Neural cell (in vitro differentiated cells): ENCODE results near the gene ZCCHC14. TPM values are rescaled to one million over a fixed set of nuclear protein-coding genes. Genes with fewer than 3 reads are reported as not detected.
"Not testable (repeated sequence)": the region's sequence is repeated elsewhere in the genome, so short reads cannot be mapped to it uniquely, and the experiment has no call there.

Experiments used
- H2AFZ ChIP-seq: fragments of 200-600, 300-800 bp; sonication (generic), shearing (Covaris generic); 2 replicates; pipeline ENCODE4 v1.6.0; 2014; ENCODE audit warnings: low read depth, mild to moderate bottlenecking, antibody characterized with exemption, low read length, moderate library complexity
- H3F3A ChIP-seq: fragments of 200-600 bp; shearing (Covaris generic); 2 replicates; pipeline ENCODE4 v1.6.1; 2016; ENCODE audit warnings: mild to moderate bottlenecking, moderate library complexity, mixed read lengths, antibody characterized with exemption, low read length; ENCODE audit not compliant: insufficient read depth, poor library complexity, severe bottlenecking
- H3K27ac ChIP-seq: fragments of 200-600, 300-800 bp; sonication (generic), shearing (Covaris generic); 2 replicates; pipeline ENCODE4 v1.5.1; 2014; ENCODE audit warnings: mild to moderate bottlenecking, low read length, moderate library complexity
- H3K27me3 ChIP-seq: fragments of 300-800, 200-600 bp; sonication (generic), shearing (Covaris generic); 2 replicates; pipeline ENCODE4 v1.6.0; 2014; ENCODE audit warnings: mild to moderate bottlenecking, low read depth, low read length, moderate library complexity; ENCODE audit not compliant: insufficient read depth
- H3K36me3 ChIP-seq: fragments of 300-800, 200-600 bp; sonication (generic), shearing (Covaris generic); 2 replicates; pipeline ENCODE4 v1.5.1; 2014; ENCODE audit warnings: mild to moderate bottlenecking, antibody characterized with exemption, low read length, moderate library complexity; ENCODE audit not compliant: insufficient read depth
- H3K4me2 ChIP-seq: fragments of 300-800, 200-600 bp; sonication (generic), shearing (Covaris generic); 2 replicates; pipeline ENCODE4 v1.6.0; 2014; ENCODE audit warnings: mild to moderate bottlenecking, low read length
- H3K4me3 ChIP-seq: fragments of 300-800, 200-600 bp; sonication (generic), shearing (Covaris generic); 2 replicates; pipeline ENCODE4 v1.5.1; 2014; ENCODE audit warnings: mild to moderate bottlenecking, low read length, moderate library complexity
- H3K79me2 ChIP-seq: fragments of 200-600 bp; shearing (Covaris generic); replicated peaks from 2 replicates; pipeline ENCODE4 v1.6.0; 2014; ENCODE audit warnings: mild to moderate bottlenecking, low read length, moderate library complexity; ENCODE audit not compliant: insufficient read depth
- H3K9ac ChIP-seq: fragments of 300-800, 200-600 bp; sonication (generic), shearing (Covaris generic); 2 replicates; pipeline ENCODE4 v1.6.1; 2016; ENCODE audit warnings: mild to moderate bottlenecking, low read length, mixed read lengths
- H3K9me2 ChIP-seq: fragments of 200-600 bp; shearing (Covaris generic); 2 replicates; pipeline ENCODE4 v1.6.1; 2016; ENCODE audit warnings: mild to moderate bottlenecking, low read length, mixed read lengths; ENCODE audit not compliant: insufficient read depth
- H3K9me3 ChIP-seq: fragments of 200-600, 300-800 bp; sonication (generic), shearing (Covaris generic); 2 replicates; pipeline ENCODE4 v1.6.1; 2016; ENCODE audit warnings: mild to moderate bottlenecking, mixed run types, low read length, moderate library complexity, mixed read lengths
- H4K20me1 ChIP-seq: fragments of 200-600 bp; shearing (Covaris generic); 2 replicates; pipeline ENCODE4 v1.6.1; 2016; ENCODE audit warnings: mild to moderate bottlenecking, mixed run types; ENCODE audit not compliant: insufficient read depth
- EZH2 ChIP-seq: fragments of 200-600, 300-800 bp; shearing (Covaris generic), sonication (generic); IDR thresholded peaks from 2 replicates; pipeline ENCODE4 v1.6.1; 2014; ENCODE audit warnings: antibody characterized with exemption, low read length, borderline replicate concordance, mild to moderate bottlenecking; ENCODE audit not compliant: insufficient read depth, poor library complexity, severe bottlenecking
- RAD21 ChIP-seq: fragments of 450-650 bp; conservative IDR thresholded peaks from 2 replicates; pipeline ENCODE4 v1.6.1; 2014; ENCODE audit warnings: antibody characterized with exemption, mild to moderate bottlenecking, moderate library complexity
- REST ChIP-seq: IDR thresholded peaks from 2 replicates; pipeline ENCODE4 v1.6.1; 2012; ENCODE audit warnings: borderline replicate concordance
- polyA plus RNA-seq: library from polyadenylated mRNA; depleted of rRNA; stranded (reverse); fragments of >200 nt; gene quantifications from 2 replicates; pipeline ENCODE4 v1.2.3, GENCODE V29; 2014

The ZCCHC14 gene
- polyA plus RNA-seq, 1 donor from 2014 or later: 22.1 TPM

- peaks cover 3% of the 10 kb centered on the region for H3K9me3 ChIP-seq
- no peaks in the 10 kb centered on the region for H3F3A ChIP-seq
- H3K36me3 ChIP-seq: no peaks in the 10 kb centered on the region
- H3K79me2 ChIP-seq: no peaks in the 10 kb centered on the region
- no peak overlapping the region for H3K4me3 ChIP-seq
- TF ChIP-seq REST (no peak), RAD21 (no peak), EZH2 (no peak)
- H3K27me3 ChIP-seq: no peaks in the 10 kb centered on the region
- H3K9me2 ChIP-seq: no peaks in the 10 kb centered on the region
- no peak overlapping the region for H3K9ac ChIP-seq
- H2AFZ ChIP-seq: no peak overlapping the region
- H3K27ac ChIP-seq: no peak overlapping the region
- no peaks in the 10 kb centered on the region for H4K20me1 ChIP-seq
- H3K4me2 ChIP-seq: no peak overlapping the region
Observed at GRCh38 chr16:87524407-87524806, 31.6 kb upstream of the ZCCHC14 start.

- not testable (repeated sequence) for H3K4me2 ChIP-seq, H3K9me2 ChIP-seq
Observed at GRCh38 chr16:87523605-87524004, 30.8 kb upstream of the ZCCHC14 start.

GRCh38 chr16:87521764-87522163, 28.9 kb upstream of the ZCCHC14 start:
- H3K9me2 ChIP-seq, H2AFZ ChIP-seq, H3K27ac ChIP-seq, H3F3A ChIP-seq, H3K27me3 ChIP-seq, H3K36me3 ChIP-seq, H3K4me2 ChIP-seq, H4K20me1 ChIP-seq, H3K79me2 ChIP-seq, H3K4me3 ChIP-seq, H3K9me3 ChIP-seq, H3K9ac ChIP-seq: not testable (repeated sequence)

More at GRCh38 chr16:87523605-87524004, 30.8 kb upstream of the ZCCHC14 start:
- not testable (repeated sequence) for H3K27me3 ChIP-seq, H3K9ac ChIP-seq, H3K27ac ChIP-seq, H3K36me3 ChIP-seq, H3K79me2 ChIP-seq, H2AFZ ChIP-seq, H4K20me1 ChIP-seq, H3F3A ChIP-seq, H3K4me3 ChIP-seq, H3K9me3 ChIP-seq

GRCh38 chr16:87519170-87519569, 26.3 kb upstream of the ZCCHC14 start:
- not testable (repeated sequence) for H3K27me3 ChIP-seq, H4K20me1 ChIP-seq, H3K9me2 ChIP-seq, H3K79me2 ChIP-seq, H2AFZ ChIP-seq, H3K36me3 ChIP-seq, H3K9me3 ChIP-seq, H3F3A ChIP-seq, H3K27ac ChIP-seq, H3K4me3 ChIP-seq, H3K9ac ChIP-seq, H3K4me2 ChIP-seq

- H3K36me3 ChIP-seq, H4K20me1 ChIP-seq, H3K79me2 ChIP-seq, H2AFZ ChIP-seq, H3K9me3 ChIP-seq, H3K9me2 ChIP-seq, H3K9ac ChIP-seq, H3F3A ChIP-seq, H3K4me3 ChIP-seq, H3K4me2 ChIP-seq, H3K27ac ChIP-seq, H3K27me3 ChIP-seq: not testable (repeated sequence)
Observed at GRCh38 chr16:87518430-87519051, 25.7 kb upstream of the ZCCHC14 start.

- H3K36me3 ChIP-seq, H4K20me1 ChIP-seq, H3K4me2 ChIP-seq, H3K4me3 ChIP-seq, H2AFZ ChIP-seq, H3F3A ChIP-seq, H3K27ac ChIP-seq, H3K27me3 ChIP-seq, H3K9me2 ChIP-seq, H3K79me2 ChIP-seq, H3K9me3 ChIP-seq, H3K9ac ChIP-seq: not testable (repeated sequence)
Observed at GRCh38 chr16:87517610-87518429, 25.0 kb upstream of the ZCCHC14 start.
